Osteoblast (primary cell): ENCODE data around the gene FGFR4. TPM values are rescaled to one million over a fixed set of nuclear protein-coding genes. Genes with fewer than 3 reads are reported as not detected.
A peak's percentile ranks its signal among the peaks of the same experiment; 100 is the strongest.
"Not testable (repeated sequence)": the region's sequence is repeated elsewhere in the genome, so short reads cannot be mapped to it uniquely, and the experiment has no call there.

Experiments used
- DNase-seq: peaks from one replicate; pipeline ENCODE4 v3.0.0; 2011; ENCODE audit warnings: low spot score, mixed read lengths; ENCODE audit not compliant: insufficient read length; ENCODE audit errors: missing footprints
- H2AFZ ChIP-seq: 2 replicates; pipeline ENCODE4 v1.6.0; 2011; ENCODE audit warnings: mild to moderate bottlenecking, low read length
- H3K27ac ChIP-seq: 2 replicates; pipeline ENCODE4 v1.5.1; 2011; ENCODE audit warnings: mild to moderate bottlenecking, low read depth, low read length, moderate library complexity
- H3K27me3 ChIP-seq: 2 replicates; pipeline ENCODE4 v1.6.0; 2012; ENCODE audit warnings: mild to moderate bottlenecking, control low read depth, inconsistent platforms, low read length, moderate library complexity; ENCODE audit not compliant: insufficient read depth
- H3K36me3 ChIP-seq: 2 replicates; pipeline ENCODE4 v1.5.1; 2011; ENCODE audit warnings: mild to moderate bottlenecking, low read length, control low read depth, moderate library complexity; ENCODE audit not compliant: insufficient read depth
- H3K4me1 ChIP-seq: 2 replicates; pipeline ENCODE4 v1.5.1; 2011; ENCODE audit warnings: mild to moderate bottlenecking, low read length, control low read depth, moderate library complexity; ENCODE audit not compliant: insufficient read depth
- H3K4me2 ChIP-seq: 2 replicates; pipeline ENCODE4 v1.6.0; 2011; ENCODE audit warnings: mild to moderate bottlenecking, low read length; ENCODE audit not compliant: insufficient read depth
- H3K4me3 ChIP-seq: fragments of 200-600 bp; sonication (generic); 3 replicates; pipeline ENCODE4 v1.5.1; 2012; ENCODE audit warnings: mild to moderate bottlenecking, low read length, inconsistent platforms; ENCODE audit not compliant: insufficient read depth
- H3K79me2 ChIP-seq: 2 replicates; pipeline ENCODE4 v1.6.0; 2012; ENCODE audit warnings: mild to moderate bottlenecking, low read length, control low read depth, inconsistent platforms; ENCODE audit not compliant: insufficient read depth
- H3K9me3 ChIP-seq: 2 replicates; pipeline ENCODE4 v1.5.1; 2011; ENCODE audit warnings: low read depth, low read length, control low read depth
- H4K20me1 ChIP-seq: 2 replicates; pipeline ENCODE4 v1.6.0; 2012; ENCODE audit warnings: mild to moderate bottlenecking, low read length, control low read depth; ENCODE audit not compliant: insufficient read depth
- CTCF ChIP-seq: IDR thresholded peaks from 2 replicates; pipeline ENCODE4 v1.5.1; 2011; ENCODE audit warnings: mild to moderate bottlenecking, low read depth, low read length, moderate library complexity; ENCODE audit errors: extremely low read depth
- total RNA-seq: library from RNA; depleted of rRNA; stranded (reverse); fragments of >200 nt; gene quantifications from 2 replicates; pipeline ENCODE4 v1.2.3, GENCODE V29; 2012

Gene FGFR4
- total RNA-seq, 1 donor: 1.1 TPM

- Histone ChIP-seq H3K4me3 (no peak overlapping the region), H3K79me2 (peaks cover 11% of the 10 kb centered on the region), H3K4me2 (no peak overlapping the region), H3K27ac (no peak overlapping the region), H2AFZ (no peak overlapping the region), H3K27me3 (no peaks in the 10 kb centered on the region), H4K20me1 (peaks cover 15% of the 10 kb centered on the region), H3K4me1 (peaks cover 20% of the 10 kb centered on the region), H3K36me3 (peaks cover 30% of the 10 kb centered on the region), H3K9me3 (no peaks in the 10 kb centered on the region)
- TF ChIP-seq CTCF: no peak
- DNase-seq: no peak
Observed at GRCh38 chr5:177043114-177043513, 43.6 kb upstream of the FGFR4 start.

DNA sequence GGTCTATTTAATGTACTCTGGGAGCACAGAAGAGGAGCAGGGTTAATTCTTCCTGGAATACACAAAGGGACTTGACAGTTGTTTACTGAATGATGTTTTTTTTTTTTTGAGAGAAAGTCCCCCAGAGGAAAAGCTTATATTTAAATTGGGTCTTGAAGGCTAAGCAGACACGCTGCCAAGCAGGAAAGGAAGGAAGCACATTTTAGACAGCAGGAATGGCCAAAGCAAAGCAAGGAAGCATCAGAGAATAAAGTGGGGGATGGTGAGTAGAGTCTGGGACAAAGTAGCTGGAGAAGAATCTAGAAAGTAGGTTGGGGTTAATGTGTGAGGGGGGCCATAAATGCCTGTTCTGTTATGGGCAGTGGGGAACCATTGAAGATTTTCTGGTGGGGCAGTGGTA lies 42.8 kb upstream of the FGFR4 start:
- peaks cover 32% of the 10 kb centered on the region for H3K36me3 ChIP-seq
- peaks cover 20% of the 10 kb centered on the region for H3K4me1 ChIP-seq
- H3K4me3 ChIP-seq: no peak overlapping the region
- H4K20me1 ChIP-seq: peaks cover 15% of the 10 kb centered on the region
- H3K27ac ChIP-seq: no peak overlapping the region
- TF ChIP-seq CTCF: no peak
- no peak overlapping the region for H2AFZ ChIP-seq
- peak; percentile 65 for DNase-seq
- no peaks in the 10 kb centered on the region for H3K27me3 ChIP-seq
- H3K4me2 ChIP-seq: no peak overlapping the region
- peaks cover 5% of the 10 kb centered on the region for H3K79me2 ChIP-seq
- no peaks in the 10 kb centered on the region for H3K9me3 ChIP-seq

GRCh38 chr5:177044641-177045040 lies 42.1 kb upstream of the FGFR4 start:
- no peak for TF ChIP-seq CTCF
- DNase-seq: no peak
- H3K27me3 ChIP-seq: no peaks in the 10 kb centered on the region
- peaks cover 12% of the 10 kb centered on the region for H4K20me1 ChIP-seq
- peaks cover under 1% of the 10 kb centered on the region for H3K79me2 ChIP-seq
- H3K9me3 ChIP-seq: no peaks in the 10 kb centered on the region
- no peak overlapping the region for H2AFZ ChIP-seq
- peaks cover 39% of the 10 kb centered on the region for H3K36me3 ChIP-seq
- no peak overlapping the region for H3K4me2 ChIP-seq
- H3K4me3 ChIP-seq: no peak overlapping the region
- H3K4me1 ChIP-seq: peaks cover 20% of the 10 kb centered on the region
- H3K27ac ChIP-seq: no peak overlapping the region

GRCh38 chr5:177045631-177046030 lies 41.1 kb upstream of the FGFR4 start:
- H3K36me3 ChIP-seq: peaks cover 43% of the 10 kb centered on the region
- DNase-seq: no peak
- no peak overlapping the region for H3K27ac ChIP-seq
- no peak for TF ChIP-seq CTCF
- H3K4me1 ChIP-seq: peaks cover 16% of the 10 kb centered on the region
- no peaks in the 10 kb centered on the region for H3K27me3 ChIP-seq
- H3K4me2 ChIP-seq: no peak overlapping the region
- H3K79me2 ChIP-seq: no peaks in the 10 kb centered on the region
- H4K20me1 ChIP-seq: peaks cover 12% of the 10 kb centered on the region
- no peaks in the 10 kb centered on the region for H3K9me3 ChIP-seq
- no peak overlapping the region for H3K4me3 ChIP-seq
- no peak overlapping the region for H2AFZ ChIP-seq

- not testable (repeated sequence) for H3K4me2 ChIP-seq, H4K20me1 ChIP-seq, H3K9me3 ChIP-seq, H2AFZ ChIP-seq, H3K4me1 ChIP-seq, H3K27me3 ChIP-seq, H3K4me3 ChIP-seq, H3K27ac ChIP-seq, DNase-seq, H3K79me2 ChIP-seq
- H3K36me3 ChIP-seq: peaks cover 45% of the 10 kb centered on the region
Observed at GRCh38 chr5:177048531-177048930, 38.2 kb upstream of the FGFR4 start.
